GM19023 (cell line): Measurements from ENCODE around the gene CPA4.

Experiments used
- ATAC-seq: cut with Tn5 transposase; IDR thresholded peaks from one replicate; pipeline ENCODE4 v1.9.1; 2021; ENCODE audit warnings: mild to moderate bottlenecking, moderate library complexity; ENCODE audit not compliant: unreplicated experiment

CPA4 gene

DNA sequence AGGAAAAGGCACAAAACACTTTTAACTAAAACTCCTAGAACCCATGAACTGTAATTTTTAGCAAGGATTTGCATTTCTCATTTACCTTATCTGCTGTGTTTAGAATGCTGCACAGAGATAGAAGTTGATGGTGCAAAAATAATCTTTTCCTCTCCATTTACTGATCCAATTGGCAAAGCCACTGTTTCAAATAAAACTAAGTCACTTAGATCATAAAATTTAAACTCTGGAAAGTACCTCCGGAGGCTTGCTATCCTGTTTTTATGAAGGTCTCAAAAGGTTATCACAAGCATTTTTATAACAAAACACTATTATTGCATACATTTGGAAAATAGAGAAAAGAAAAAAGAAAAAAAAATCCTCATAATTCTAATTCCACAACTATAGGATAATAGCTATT lies 18.7 kb upstream of the CPA4 start:
- ATAC-seq = no peak

DNA sequence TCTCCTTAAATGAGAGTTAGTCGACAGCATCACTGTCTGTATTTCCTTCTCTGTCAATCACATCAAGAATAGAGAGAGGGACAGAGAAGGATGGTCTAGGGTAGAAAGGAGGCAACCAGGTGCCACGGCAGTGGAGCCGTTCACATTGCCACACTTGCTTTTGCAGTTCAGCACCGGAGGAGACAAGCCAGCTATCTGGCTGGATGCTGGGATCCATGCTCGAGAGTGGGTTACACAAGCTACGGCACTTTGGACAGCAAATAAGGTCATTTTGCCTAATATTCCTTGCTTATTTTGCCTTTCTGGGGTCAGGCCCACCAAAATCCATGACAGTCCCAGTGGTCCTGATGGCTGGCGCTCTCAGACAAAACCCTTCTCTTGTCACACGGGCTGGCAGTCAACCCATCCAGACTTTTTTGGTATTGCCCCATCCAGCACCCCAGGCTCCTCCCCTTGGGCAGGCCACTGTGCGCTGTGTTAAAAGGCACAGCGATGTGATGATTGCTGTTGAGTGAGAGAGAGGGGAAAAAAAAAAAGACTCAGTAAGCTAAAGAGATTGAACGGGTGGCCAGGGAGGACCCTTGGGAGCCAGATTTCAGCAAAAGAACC lies 17.9 kb upstream of the CPA4 start:
- ATAC-seq = no peak

- ATAC-seq = no peak
These were observed 17.1 kb upstream of the CPA4 start for GRCh38 chr7:130275826-130276297.

DNA sequence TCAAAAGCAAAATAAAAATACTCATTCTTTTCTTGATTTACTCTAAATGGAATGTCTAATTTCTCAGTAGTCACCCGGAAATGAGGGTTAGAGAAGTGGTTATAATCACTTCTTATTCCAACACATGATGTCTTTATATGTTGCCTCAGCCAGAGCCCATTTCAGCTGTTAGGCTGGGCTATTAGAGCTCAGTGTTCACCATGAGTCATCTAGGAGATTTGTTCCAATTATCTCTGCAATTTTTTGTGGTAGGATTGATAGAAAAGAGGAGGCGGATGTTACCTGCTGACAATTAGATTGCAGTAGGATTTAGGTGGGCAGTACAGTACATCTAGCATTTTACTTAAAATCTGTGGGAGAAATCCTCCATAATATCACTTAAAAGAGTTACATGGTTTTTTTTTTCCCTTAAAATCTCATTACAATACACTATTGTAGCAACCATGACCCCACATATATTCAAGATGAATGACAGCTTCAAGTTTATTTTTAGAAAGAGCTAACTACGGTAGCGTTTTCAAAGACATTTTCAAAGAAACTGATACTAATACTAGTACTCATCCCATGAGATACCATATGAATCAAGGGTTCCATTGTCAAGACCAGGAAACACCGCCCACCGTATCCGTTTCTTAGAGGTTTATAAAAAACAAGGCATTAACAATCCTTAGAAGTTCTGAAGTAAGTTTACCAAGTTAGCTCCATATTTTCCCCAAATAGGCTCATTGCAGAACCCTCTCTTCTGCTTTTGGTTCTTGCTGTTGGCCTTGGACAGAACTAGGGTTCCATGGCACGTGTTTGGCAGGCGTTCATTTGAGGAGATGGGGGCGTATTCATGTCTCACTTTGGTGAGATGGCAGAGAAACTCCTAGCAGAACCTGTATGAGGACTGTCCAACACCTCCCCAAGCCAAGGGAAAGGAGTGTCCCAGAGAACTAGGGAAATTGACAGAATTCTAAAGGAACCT lies 15.9 kb upstream of the CPA4 start:
- ATAC-seq = no peak

- ATAC-seq = no peak
These were observed 15.0 kb upstream of the CPA4 start for GRCh38 chr7:130277763-130278643.

DNA sequence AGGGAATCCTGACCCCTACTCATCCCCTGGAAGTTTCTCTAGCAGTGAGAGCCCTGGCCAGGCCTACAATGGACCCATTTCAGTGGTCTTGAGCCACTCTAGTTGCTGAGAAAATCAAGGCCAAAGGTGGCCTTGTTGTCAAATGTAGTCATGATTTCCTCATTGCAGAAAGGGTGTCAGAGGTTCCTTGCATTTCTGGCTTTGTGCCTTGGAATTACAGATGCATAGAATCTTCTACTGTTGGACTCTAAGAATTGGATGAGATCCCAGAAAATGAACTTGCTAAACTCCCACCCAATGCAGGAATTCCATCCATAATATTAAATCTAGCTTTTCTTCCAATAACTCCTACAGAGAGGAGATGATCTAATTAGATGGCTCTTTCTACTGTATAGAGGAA lies 14.1 kb upstream of the CPA4 start:
- ATAC-seq = no peak

DNA sequence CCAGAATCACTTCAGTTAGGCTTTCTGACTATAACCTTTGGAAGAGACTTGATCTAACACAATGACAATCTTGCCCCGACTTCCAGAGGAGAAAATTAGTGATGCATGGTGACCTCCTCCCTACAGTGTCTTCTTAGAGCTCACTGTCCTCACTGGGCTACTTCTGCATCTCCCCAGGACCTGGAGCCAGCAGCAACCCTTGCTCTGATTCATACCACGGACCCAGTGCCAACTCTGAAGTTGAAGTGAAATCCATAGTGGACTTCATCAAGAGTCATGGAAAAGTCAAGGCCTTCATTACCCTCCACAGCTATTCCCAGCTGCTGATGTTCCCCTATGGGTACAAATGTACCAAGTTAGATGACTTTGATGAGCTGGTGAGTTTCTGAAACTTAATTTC lies 13.7 kb upstream of the CPA4 start:
- no peak for ATAC-seq

- ATAC-seq = no peak
These were observed 13.1 kb upstream of the CPA4 start for GRCh38 chr7:130279906-130280305.

- ATAC-seq = no peak
These were observed 11.7 kb upstream of the CPA4 start for GRCh38 chr7:130281260-130281659.

- no peak for ATAC-seq
These were observed 6.1 kb upstream of the CPA4 start for GRCh38 chr7:130286881-130287280.

DNA sequence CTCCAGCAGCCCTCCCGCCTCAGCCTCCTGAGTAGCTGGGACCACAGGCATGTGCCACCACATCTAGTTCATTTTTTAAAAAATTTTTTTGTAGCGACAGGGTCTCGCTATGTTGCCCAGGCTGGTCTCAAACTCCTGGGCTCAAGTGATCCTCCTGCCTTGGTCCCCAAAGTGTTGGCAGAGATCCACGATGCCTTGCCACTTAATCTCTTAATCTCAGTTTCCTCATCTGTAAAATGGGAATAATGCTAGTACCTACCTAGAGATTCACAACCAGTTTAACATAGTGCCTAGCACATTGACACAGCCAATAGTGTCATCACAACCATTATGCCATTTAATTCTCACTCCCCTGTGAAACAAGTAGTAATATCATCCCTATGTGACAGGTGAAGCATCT lies 4.8 kb upstream of the CPA4 start:
- no peak for ATAC-seq

DNA sequence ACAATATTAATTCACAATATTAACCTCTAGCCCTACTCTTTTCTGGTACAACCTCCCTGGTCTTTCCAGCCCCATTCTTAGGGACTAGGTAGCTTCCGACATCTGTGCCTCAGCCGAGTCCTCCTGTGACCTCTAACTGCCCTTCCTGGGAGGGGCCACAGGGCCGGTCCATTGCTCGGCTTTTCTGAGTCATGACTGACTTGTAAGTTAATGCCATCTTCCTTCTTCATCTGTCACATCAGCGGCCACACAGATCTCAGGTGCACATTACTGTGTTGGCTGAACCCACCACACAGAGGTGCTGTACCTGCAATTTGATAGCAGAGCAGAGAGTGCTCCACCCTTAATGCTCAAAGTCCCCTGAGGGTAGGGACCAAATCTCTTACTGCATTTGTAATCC lies 4.1 kb upstream of the CPA4 start:
- no peak for ATAC-seq

DNA sequence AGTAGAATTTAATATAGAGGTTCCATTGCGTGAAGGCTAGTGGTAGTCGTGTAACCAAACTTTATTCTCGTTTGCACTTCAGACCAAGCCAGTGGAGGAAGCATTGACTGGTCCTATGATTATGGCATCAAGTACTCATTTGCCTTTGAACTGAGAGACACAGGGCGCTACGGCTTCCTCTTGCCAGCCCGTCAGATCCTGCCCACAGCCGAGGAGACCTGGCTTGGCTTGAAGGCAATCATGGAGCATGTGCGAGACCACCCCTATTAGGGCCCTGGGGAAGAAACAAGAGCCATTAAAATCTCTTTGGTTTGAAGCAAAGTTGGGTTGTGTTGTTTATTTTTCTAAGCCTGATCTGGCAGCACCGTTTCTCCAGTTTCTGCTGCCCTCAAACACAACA lies 3.5 kb upstream of the CPA4 start:
- no peak for ATAC-seq

- no peak for ATAC-seq
These were observed 2.2 kb upstream of the CPA4 start for GRCh38 chr7:130290745-130291144.

GRCh38 chr7:130293521-130293920 lies 560 bp downstream of the CPA4 start:
- no peak for ATAC-seq

- ATAC-seq = no peak
These were observed 1.4 kb downstream of the CPA4 start for GRCh38 chr7:130294314-130294713.

- ATAC-seq = no peak
These were observed 3.4 kb downstream of the CPA4 start for GRCh38 chr7:130296221-130296951.

GRCh38 chr7:130297628-130298543 lies 4.9 kb downstream of the CPA4 start:
- no peak for ATAC-seq

GRCh38 chr7:130298544-130299326 lies 5.8 kb downstream of the CPA4 start:
- ATAC-seq = no peak
